Measurements from ENCODE around the gene PNPLA2.
A peak's percentile ranks its signal among the peaks of the same experiment; 100 is the strongest.

PNPLA2 gene

GRCh38 chr11:818396-819128, at the start of gene PNPLA2:
TSS of gene PNPLA2 (plus strand) at chr11:818914. CDS start at chr11:819719, 805 bp downstream.
- Histone ChIP-seq H3K27me3 (ENCODE audit: insufficient read depth, low read length) (no peaks in the 10 kb centered on the region), H3K9me3 (ENCODE audit: insufficient read depth, low read depth, low read length) (no peaks in the 10 kb centered on the region), H3K4me3 (ENCODE audit: low read length) (peak within 1 kb of the TSS; percentile 74), H3K36me3 (ENCODE audit: insufficient read depth, low read depth, low read length) (peaks cover 14% of the 10 kb centered on the region; the same call in 1 of the 2 replicates), H3K9ac (ENCODE audit: low read depth, low read length) (peak within 1 kb of the TSS; percentile 51; the same call in 1 of the 2 replicates), H3K27ac (ENCODE audit: low read length) (no peak within 1 kb of the TSS), H3K4me1 (ENCODE audit: insufficient read depth, low read length) (no peaks in the 10 kb centered on the region; the same call in 1 of the 2 replicates)

- Histone ChIP-seq H3K9ac (ENCODE audit: low read depth, low read length) (no peak overlapping the region), H3K27me3 (ENCODE audit: insufficient read depth, low read length) (no peaks in the 10 kb centered on the region), H3K36me3 (ENCODE audit: insufficient read depth, low read depth, low read length) (peaks cover 53% of the 10 kb centered on the region), H3K9me3 (ENCODE audit: insufficient read depth, low read depth, low read length) (no peaks in the 10 kb centered on the region), H3K4me1 (ENCODE audit: insufficient read depth, low read length) (no peaks in the 10 kb centered on the region; the same call in 1 of the 2 replicates), H3K27ac (ENCODE audit: low read length) (no peak overlapping the region), H3K4me3 (ENCODE audit: low read length) (no peak overlapping the region)
Measured at GRCh38 chr11:769887-770641, 48.6 kb upstream of the PNPLA2 start.

- Histone ChIP-seq H3K9me3 (ENCODE audit: insufficient read depth, low read depth, low read length) (no peaks in the 10 kb centered on the region), H3K9ac (ENCODE audit: low read depth, low read length) (no peak overlapping the region), H3K4me3 (ENCODE audit: low read length) (no peak overlapping the region), H3K36me3 (ENCODE audit: insufficient read depth, low read depth, low read length) (peaks cover 46% of the 10 kb centered on the region), H3K27me3 (ENCODE audit: insufficient read depth, low read length) (no peaks in the 10 kb centered on the region), H3K27ac (ENCODE audit: low read length) (no peak overlapping the region), H3K4me1 (ENCODE audit: insufficient read depth, low read length) (peaks cover 6% of the 10 kb centered on the region)
Measured at GRCh38 chr11:770642-771616, 47.8 kb upstream of the PNPLA2 start.

GRCh38 chr11:771617-772204, 47.0 kb upstream of the PNPLA2 start:
- H3K9ac ChIP-seq (ENCODE audit: low read depth, low read length), result no peak overlapping the region
- H3K9me3 ChIP-seq (ENCODE audit: insufficient read depth, low read depth, low read length), result no peaks in the 10 kb centered on the region
- H3K4me3 ChIP-seq (ENCODE audit: low read length), result no peak overlapping the region
- peaks cover 6% of the 10 kb centered on the region for H3K4me1 ChIP-seq (ENCODE audit: insufficient read depth, low read length)
- no peak overlapping the region for H3K27ac ChIP-seq (ENCODE audit: low read length)
- no peaks in the 10 kb centered on the region for H3K27me3 ChIP-seq (ENCODE audit: insufficient read depth, low read length)
- peaks cover 38% of the 10 kb centered on the region for H3K36me3 ChIP-seq (ENCODE audit: insufficient read depth, low read depth, low read length)

GRCh38 chr11:772429-773390, 46.0 kb upstream of the PNPLA2 start:
- no peak overlapping the region for H3K9ac ChIP-seq (ENCODE audit: low read depth, low read length)
- no peak overlapping the region for H3K27ac ChIP-seq (ENCODE audit: low read length)
- peaks cover 30% of the 10 kb centered on the region for H3K36me3 ChIP-seq (ENCODE audit: insufficient read depth, low read depth, low read length)
- no peak overlapping the region for H3K4me3 ChIP-seq (ENCODE audit: low read length)
- H3K9me3 ChIP-seq (ENCODE audit: insufficient read depth, low read depth, low read length), result no peaks in the 10 kb centered on the region
- H3K27me3 ChIP-seq (ENCODE audit: insufficient read depth, low read length), result no peaks in the 10 kb centered on the region
- H3K4me1 ChIP-seq (ENCODE audit: insufficient read depth, low read length), result peaks cover 6% of the 10 kb centered on the region

GRCh38 chr11:773425-773824, 45.3 kb upstream of the PNPLA2 start:
- no peak overlapping the region for H3K4me3 ChIP-seq (ENCODE audit: low read length)
- H3K9me3 ChIP-seq (ENCODE audit: insufficient read depth, low read depth, low read length), result no peaks in the 10 kb centered on the region
- no peaks in the 10 kb centered on the region for H3K27me3 ChIP-seq (ENCODE audit: insufficient read depth, low read length)
- H3K9ac ChIP-seq (ENCODE audit: low read depth, low read length), result no peak overlapping the region
- peaks cover 30% of the 10 kb centered on the region for H3K36me3 ChIP-seq (ENCODE audit: insufficient read depth, low read depth, low read length)
- H3K4me1 ChIP-seq (ENCODE audit: insufficient read depth, low read length), result peaks cover 9% of the 10 kb centered on the region
- no peak overlapping the region for H3K27ac ChIP-seq (ENCODE audit: low read length)

GRCh38 chr11:773830-774229, 44.9 kb upstream of the PNPLA2 start:
- H3K27ac ChIP-seq (ENCODE audit: low read length), result no peak overlapping the region
- peaks cover 9% of the 10 kb centered on the region for H3K4me1 ChIP-seq (ENCODE audit: insufficient read depth, low read length)
- no peak overlapping the region for H3K9ac ChIP-seq (ENCODE audit: low read depth, low read length)
- H3K36me3 ChIP-seq (ENCODE audit: insufficient read depth, low read depth, low read length), result peaks cover 30% of the 10 kb centered on the region
- H3K4me3 ChIP-seq (ENCODE audit: low read length), result no peak overlapping the region
- H3K9me3 ChIP-seq (ENCODE audit: insufficient read depth, low read depth, low read length), result no peaks in the 10 kb centered on the region
- H3K27me3 ChIP-seq (ENCODE audit: insufficient read depth, low read length), result no peaks in the 10 kb centered on the region

GRCh38 chr11:774873-775592, 43.7 kb upstream of the PNPLA2 start:
- no peaks in the 10 kb centered on the region for H3K9me3 ChIP-seq (ENCODE audit: insufficient read depth, low read depth, low read length)
- no peak overlapping the region for H3K27ac ChIP-seq (ENCODE audit: low read length)
- H3K4me1 ChIP-seq (ENCODE audit: insufficient read depth, low read length), result peaks cover 9% of the 10 kb centered on the region
- H3K4me3 ChIP-seq (ENCODE audit: low read length), result no peak overlapping the region
- H3K27me3 ChIP-seq (ENCODE audit: insufficient read depth, low read length), result no peaks in the 10 kb centered on the region
- H3K36me3 ChIP-seq (ENCODE audit: insufficient read depth, low read depth, low read length), result peaks cover 30% of the 10 kb centered on the region
- no peak overlapping the region for H3K9ac ChIP-seq (ENCODE audit: low read depth, low read length)

GRCh38 chr11:776263-776560, 42.5 kb upstream of the PNPLA2 start:
- H3K9ac ChIP-seq (ENCODE audit: low read depth, low read length), result peak overlapping the region; percentile 83; the same call in 1 of the 2 replicates
- H3K4me1 ChIP-seq (ENCODE audit: insufficient read depth, low read length), result peaks cover 9% of the 10 kb centered on the region
- no peaks in the 10 kb centered on the region for H3K9me3 ChIP-seq (ENCODE audit: insufficient read depth, low read depth, low read length)
- peak overlapping the region; percentile 61 for H3K27ac ChIP-seq (ENCODE audit: low read length)
- H3K27me3 ChIP-seq (ENCODE audit: insufficient read depth, low read length), result no peaks in the 10 kb centered on the region
- peaks cover 23% of the 10 kb centered on the region for H3K36me3 ChIP-seq (ENCODE audit: insufficient read depth, low read depth, low read length)
- peak overlapping the region; percentile 85 for H3K4me3 ChIP-seq (ENCODE audit: low read length)

All from iPS-20b (cell line).